Astrocyte (in vitro differentiated cells and primary cell): ENCODE data around the gene HINFP.

Source experiments
- CTCF ChIP-seq: IDR thresholded peaks from 2 replicates; pipeline ENCODE4 v1.5.1; 2011; ENCODE audit warnings: low read depth, mild to moderate bottlenecking, inconsistent platforms, low read length, moderate library complexity; ENCODE audit not compliant: insufficient read depth
- EZH2 ChIP-seq: IDR thresholded peaks from 2 replicates; pipeline ENCODE4 v1.6.1; 2012; ENCODE audit warnings: mild to moderate bottlenecking, low read length, inconsistent platforms; ENCODE audit not compliant: insufficient read depth

- no peak for TF ChIP-seq CTCF
- no peak for TF ChIP-seq EZH2
Measured at GRCh38 chr11:119116235-119116594, 5.2 kb upstream of the HINFP start.
